Suppressor macrophage (primary cell): Measurements from ENCODE around the gene CCDC57.

Experiments
- DNase-seq, 4 experiments: peaks; one replicate each; pipeline ENCODE4 v3.0.0-alpha.2; 2020 to 2022

CCDC57 gene

GRCh38 chr17:82103553-82104451 is 108.8 kb downstream of the CCDC57 start:
- DNase-seq: no peak

- no peak for DNase-seq
Measured at GRCh38 chr17:82101767-82102679, 110.6 kb downstream of the CCDC57 start.

- no peak for DNase-seq
Measured at GRCh38 chr17:82101301-82101715, 111.3 kb downstream of the CCDC57 start.

- no peak for DNase-seq
Measured at GRCh38 chr17:82100502-82101298, 111.9 kb downstream of the CCDC57 start.

GRCh38 chr17:82098939-82099763 is 113.5 kb downstream of the CCDC57 start:
- peak in 1 of 4 experiments; percentile 5 for DNase-seq

- peak; percentile 98 to 99 (median 98) for DNase-seq
Measured at GRCh38 chr17:82098169-82098938, 114.3 kb downstream of the CCDC57 start, which contains the start of gene FASN. Gene FASN, minus strand, starts transcription at chr17:82098236. Its CDS starts 1,791 bp downstream, at chr17:82096445.

GRCh38 chr17:82097919-82098168 is 114.8 kb downstream of the CCDC57 start:
- no peak for DNase-seq

- DNase-seq: peak; percentile 53 to 77 (median 64)
Measured at GRCh38 chr17:82097184-82097918, 115.3 kb downstream of the CCDC57 start.

- DNase-seq: no peak
Measured at GRCh38 chr17:82096709-82097183, 115.9 kb downstream of the CCDC57 start.

GRCh38 chr17:82095777-82096708 is 116.6 kb downstream of the CCDC57 start:
- DNase-seq: no peak

- no peak for DNase-seq
Measured at GRCh38 chr17:82094931-82095776, 117.5 kb downstream of the CCDC57 start.

- DNase-seq: no peak
Measured at GRCh38 chr17:82092995-82093751, 119.5 kb downstream of the CCDC57 start.

GRCh38 chr17:82092628-82092994 is 120.0 kb downstream of the CCDC57 start:
- DNase-seq: no peak

GRCh38 chr17:82092094-82092586 is 120.5 kb downstream of the CCDC57 start:
- DNase-seq: no peak

GRCh38 chr17:82091264-82092066 is 121.2 kb downstream of the CCDC57 start:
- no peak for DNase-seq
